Measurements from ENCODE around the gene PLA2G4E. TPM values are rescaled to one million over a fixed set of nuclear protein-coding genes. Genes with fewer than 3 reads are reported as not detected.

Gene PLA2G4E, protein sequence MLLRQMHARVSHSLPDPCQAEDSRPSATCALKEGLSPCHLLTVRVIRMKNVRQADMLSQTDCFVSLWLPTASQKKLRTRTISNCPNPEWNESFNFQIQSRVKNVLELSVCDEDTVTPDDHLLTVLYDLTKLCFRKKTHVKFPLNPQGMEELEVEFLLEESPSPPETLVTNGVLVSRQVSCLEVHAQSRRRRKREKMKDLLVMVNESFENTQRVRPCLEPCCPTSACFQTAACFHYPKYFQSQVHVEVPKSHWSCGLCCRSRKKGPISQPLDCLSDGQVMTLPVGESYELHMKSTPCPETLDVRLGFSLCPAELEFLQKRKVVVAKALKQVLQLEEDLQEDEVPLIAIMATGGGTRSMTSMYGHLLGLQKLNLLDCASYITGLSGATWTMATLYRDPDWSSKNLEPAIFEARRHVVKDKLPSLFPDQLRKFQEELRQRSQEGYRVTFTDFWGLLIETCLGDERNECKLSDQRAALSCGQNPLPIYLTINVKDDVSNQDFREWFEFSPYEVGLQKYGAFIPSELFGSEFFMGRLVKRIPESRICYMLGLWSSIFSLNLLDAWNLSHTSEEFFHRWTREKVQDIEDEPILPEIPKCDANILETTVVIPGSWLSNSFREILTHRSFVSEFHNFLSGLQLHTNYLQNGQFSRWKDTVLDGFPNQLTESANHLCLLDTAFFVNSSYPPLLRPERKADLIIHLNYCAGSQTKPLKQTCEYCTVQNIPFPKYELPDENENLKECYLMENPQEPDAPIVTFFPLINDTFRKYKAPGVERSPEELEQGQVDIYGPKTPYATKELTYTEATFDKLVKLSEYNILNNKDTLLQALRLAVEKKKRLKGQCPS
- total RNA-seq (not detected), polyA plus RNA-seq (under 1 TPM in 1 of 3 donors, not detected in 2; 0.13 TPM)

DNA sequence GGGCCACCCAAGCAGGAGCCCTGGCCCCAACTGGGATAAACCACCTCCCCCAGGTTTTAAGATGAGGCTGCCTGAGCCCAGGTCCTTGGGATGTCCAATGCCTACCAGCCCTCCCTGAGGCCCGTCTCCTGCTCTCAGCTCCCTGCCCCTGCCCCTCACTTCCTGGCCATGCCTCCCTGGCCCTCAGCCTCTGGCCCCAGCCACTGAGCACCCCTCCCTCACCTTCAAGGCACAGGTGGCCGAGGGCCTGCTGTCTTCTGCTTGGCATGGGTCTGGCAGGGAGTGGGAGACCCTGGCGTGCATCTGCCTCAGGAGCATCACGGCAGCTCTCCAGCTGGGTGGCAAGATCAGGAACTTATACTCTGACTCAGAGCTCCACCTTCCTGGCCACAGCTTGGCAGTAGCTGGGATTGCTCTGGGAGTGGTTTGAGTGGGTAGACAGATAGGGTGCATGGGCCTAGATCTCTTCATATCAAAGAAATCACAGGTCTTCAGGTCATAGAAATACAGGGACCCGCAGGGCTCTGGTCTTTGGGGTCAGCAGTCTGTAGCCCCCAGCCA, at the start of gene PLA2G4E:
TSS of gene PLA2G4E (minus strand) at position 330 of the 561 bp plus-strand sequence. CDS start at position 318, 12 bp downstream.
- H3K27ac ChIP-seq = no peak within 1 kb of the TSS
- H3K4me3 ChIP-seq = no peak within 1 kb of the TSS
- no peak for DNase-seq
- no peaks in the 10 kb centered on the region for H3K36me3 ChIP-seq
- H3K4me1 ChIP-seq = no peaks in the 10 kb centered on the region
- H3K9me3 ChIP-seq = no peaks in the 10 kb centered on the region
- intact Hi-C loops (cut with DNase I) = no loop called here
- 92 to 98% methylated on average over 5 of the region's 5 CpGs for WGBS, 2 donors
- TF ChIP-seq EP300 (IDR thresholded peaks at IDR 0.05) = no peak
- no peak for TF ChIP-seq POLR2AphosphoS5 (IDR thresholded peaks at IDR 0.05)
- TF ChIP-seq POLR2A (IDR thresholded peaks at IDR 0.05) = no peak
- TF ChIP-seq, protein P1, sequence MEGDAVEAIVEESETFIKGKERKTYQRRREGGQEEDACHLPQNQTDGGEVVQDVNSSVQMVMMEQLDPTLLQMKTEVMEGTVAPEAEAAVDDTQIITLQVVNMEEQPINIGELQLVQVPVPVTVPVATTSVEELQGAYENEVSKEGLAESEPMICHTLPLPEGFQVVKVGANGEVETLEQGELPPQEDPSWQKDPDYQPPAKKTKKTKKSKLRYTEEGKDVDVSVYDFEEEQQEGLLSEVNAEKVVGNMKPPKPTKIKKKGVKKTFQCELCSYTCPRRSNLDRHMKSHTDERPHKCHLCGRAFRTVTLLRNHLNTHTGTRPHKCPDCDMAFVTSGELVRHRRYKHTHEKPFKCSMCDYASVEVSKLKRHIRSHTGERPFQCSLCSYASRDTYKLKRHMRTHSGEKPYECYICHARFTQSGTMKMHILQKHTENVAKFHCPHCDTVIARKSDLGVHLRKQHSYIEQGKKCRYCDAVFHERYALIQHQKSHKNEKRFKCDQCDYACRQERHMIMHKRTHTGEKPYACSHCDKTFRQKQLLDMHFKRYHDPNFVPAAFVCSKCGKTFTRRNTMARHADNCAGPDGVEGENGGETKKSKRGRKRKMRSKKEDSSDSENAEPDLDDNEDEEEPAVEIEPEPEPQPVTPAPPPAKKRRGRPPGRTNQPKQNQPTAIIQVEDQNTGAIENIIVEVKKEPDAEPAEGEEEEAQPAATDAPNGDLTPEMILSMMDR (IDR thresholded peaks at IDR 0.05) = no peak
- no peaks in the 10 kb centered on the region for H3K27me3 ChIP-seq

DNA sequence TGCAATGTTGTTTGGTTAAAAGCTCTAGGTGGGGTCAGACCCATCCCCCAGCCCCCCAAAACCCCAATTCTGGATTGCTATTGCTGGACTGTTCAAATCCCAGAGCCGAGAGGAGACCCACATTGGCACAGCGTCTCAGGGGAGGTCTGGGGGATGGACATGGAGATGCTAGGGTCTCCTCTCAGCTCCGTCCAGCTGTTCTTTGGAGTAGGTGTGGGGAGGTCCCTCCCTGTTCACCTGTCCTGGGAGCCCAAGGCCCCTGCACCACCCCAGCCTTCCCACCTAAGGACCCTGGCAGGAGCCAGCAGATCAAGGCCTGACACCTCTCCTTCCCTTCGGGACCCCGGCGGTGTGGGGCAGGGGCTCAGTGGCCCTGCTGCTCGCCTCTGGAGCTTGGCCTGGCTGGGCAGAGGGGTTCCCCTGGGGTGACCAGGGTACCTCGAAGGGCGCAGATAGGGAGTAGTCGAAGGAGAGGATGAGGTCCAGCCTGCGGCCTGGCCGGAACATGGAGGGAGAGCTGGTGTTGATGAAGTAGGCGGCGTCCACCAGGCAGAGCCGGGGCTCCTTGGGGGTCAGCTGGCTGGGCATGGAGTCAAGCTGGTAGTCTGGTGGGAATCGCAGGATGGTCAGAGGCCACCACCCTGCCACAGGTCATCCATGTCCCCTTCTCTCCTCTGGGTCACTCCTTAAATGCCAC, 49.6 kb upstream of the PLA2G4E start:
- 90 to 91% methylated on average over 16 of the region's 16 CpGs for WGBS, 2 donors
- TF ChIP-seq POLR2AphosphoS5 (IDR thresholded peaks at IDR 0.05) (no peak), POLR2A (IDR thresholded peaks at IDR 0.05) (no peak), EP300 (IDR thresholded peaks at IDR 0.05) (no peak)
- TF ChIP-seq, protein P1 (IDR thresholded peaks at IDR 0.05) = no peak
- H3K27me3 ChIP-seq = peaks cover 0 to 7% (median 0%) of the 10 kb centered on the region in 3 donors
- no peak overlapping the region for H3K27ac ChIP-seq
- no peaks in the 10 kb centered on the region for H3K36me3 ChIP-seq
- no peak overlapping the region for H3K4me3 ChIP-seq
- DNase-seq = no peak
- no peaks in the 10 kb centered on the region for H3K9me3 ChIP-seq
- H3K4me1 ChIP-seq = no peaks in the 10 kb centered on the region
- intact Hi-C loops (cut with DNase I) = no loop called here

- H3K9me3 ChIP-seq = no peaks in the 10 kb centered on the region
- no peaks in the 10 kb centered on the region for H3K4me1 ChIP-seq
- no peaks in the 10 kb centered on the region for H3K36me3 ChIP-seq
- H3K27me3 ChIP-seq = peaks cover 0 to 7% (median 0%) of the 10 kb centered on the region in 3 donors
- WGBS, 2 donors = 85 to 88% methylated on average over 17 of the region's 17 CpGs
- intact Hi-C loops (cut with DNase I) = no loop called here
- TF ChIP-seq POLR2AphosphoS5 (IDR thresholded peaks at IDR 0.05) (no peak), POLR2A (IDR thresholded peaks at IDR 0.05) (no peak), EP300 (IDR thresholded peaks at IDR 0.05) (no peak)
- TF ChIP-seq, protein P1 (IDR thresholded peaks at IDR 0.05) = no peak
- no peak for DNase-seq
- H3K4me3 ChIP-seq = no peak overlapping the region
- no peak overlapping the region for H3K27ac ChIP-seq
These were observed 48.8 kb upstream of the PLA2G4E start for GRCh38 chr15:42069496-42070278.

DNA sequence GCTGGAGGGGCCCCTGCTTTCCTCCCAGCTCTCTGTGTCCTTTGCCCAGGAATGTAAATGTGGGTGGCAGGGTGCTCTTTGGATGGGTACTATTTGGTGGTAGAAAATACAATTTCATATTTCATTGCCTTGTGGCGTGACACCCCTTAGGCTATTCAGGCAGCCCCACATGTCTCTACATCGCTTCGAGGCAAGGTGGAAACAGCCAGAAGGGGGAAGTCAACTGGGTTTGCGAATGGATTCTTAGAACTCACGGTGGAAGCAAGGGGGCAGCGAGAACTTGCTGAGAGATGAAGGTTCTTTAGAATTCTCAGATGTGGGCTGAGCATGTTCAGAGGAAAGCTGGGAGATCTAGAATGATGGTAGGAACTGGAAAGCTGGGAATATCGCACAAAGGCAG, 48.2 kb upstream of the PLA2G4E start:
- Histone ChIP-seq H3K4me3 (no peak overlapping the region), H3K27ac (no peak overlapping the region), H3K36me3 (no peaks in the 10 kb centered on the region), H3K4me1 (no peaks in the 10 kb centered on the region), H3K9me3 (no peaks in the 10 kb centered on the region), H3K27me3 (peaks cover 0 to 7% (median 0%) of the 10 kb centered on the region in 3 donors)
- intact Hi-C loops (cut with DNase I) = no loop called here
- no peak for DNase-seq
- TF ChIP-seq POLR2AphosphoS5 (IDR thresholded peaks at IDR 0.05) (no peak), EP300 (IDR thresholded peaks at IDR 0.05) (no peak), POLR2A (IDR thresholded peaks at IDR 0.05) (no peak)
- TF ChIP-seq, protein P1 (IDR thresholded peaks at IDR 0.05) = no peak
- WGBS, 2 donors = 89 to 93% methylated on average over 7 of the region's 7 CpGs
